Right atrium auricular region (tissue), 2 donors: Measurements from ENCODE around the gene ADGRE3. TPM values are rescaled to one million over a fixed set of nuclear protein-coding genes. Genes with fewer than 3 reads are reported as not detected.
"Not testable (repeated sequence)": the region's sequence is repeated elsewhere in the genome, so short reads cannot be mapped to it uniquely, and the experiment has no call there.

ENCODE experiments used
- DNase-seq: peaks from one replicate; pipeline ENCODE4 v3.0.0-alpha.2; 2019; ENCODE audit warnings: low spot score
- H3K27ac ChIP-seq, 2 donors: fragments of 200-600 bp; sonication (generic); 1 replicate in 1 of 2; 2 replicates in 1 of 2; pipeline ENCODE4 v1.5.1; 2016 to 2019
- H3K27me3 ChIP-seq, 2 donors: fragments of 200-600 bp; sonication (generic); one replicate each; pipeline versions ENCODE4 v1.5.1 to v1.6.0; 2017 to 2019
- H3K36me3 ChIP-seq: fragments of 200-600 bp; sonication (generic); one replicate; pipeline ENCODE4 v1.5.1; 2016
- H3K4me1 ChIP-seq, 2 donors: fragments of 200-600 bp; sonication (generic); one replicate each; pipeline versions ENCODE4 v1.5.1 to v1.6.0; 2017 to 2019
- H3K4me3 ChIP-seq, 2 donors: fragments of 200-600 bp; sonication (generic); 1 replicate in 1 of 2; 2 replicates in 1 of 2; pipeline ENCODE4 v1.5.1; 2017 to 2019; ENCODE audit warnings: mild to moderate bottlenecking in 1 of 2, moderate library complexity in 1 of 2
- H3K9me3 ChIP-seq, 2 donors: fragments of 200-600 bp; sonication (generic); one replicate each; pipeline ENCODE4 v1.5.1; 2019
- total RNA-seq, 2 donors: library from RNA; depleted of rRNA; stranded (reverse); fragments of >200 nt; gene quantifications; one replicate each; pipeline ENCODE4 v1.1.0, GENCODE V29; 2016
- TF ChIP-seq, protein P1 (sequence below), 2 donors: fragments of 200-600 bp; sonication (generic); IDR thresholded peaks; one replicate each; pipeline ENCODE4 v1.5.1; 2019; ENCODE audit warnings: antibody characterized with exemption in 2 of 2

Gene ADGRE3
- total RNA-seq, 2 donors from 2014 or later: not detected

DNA sequence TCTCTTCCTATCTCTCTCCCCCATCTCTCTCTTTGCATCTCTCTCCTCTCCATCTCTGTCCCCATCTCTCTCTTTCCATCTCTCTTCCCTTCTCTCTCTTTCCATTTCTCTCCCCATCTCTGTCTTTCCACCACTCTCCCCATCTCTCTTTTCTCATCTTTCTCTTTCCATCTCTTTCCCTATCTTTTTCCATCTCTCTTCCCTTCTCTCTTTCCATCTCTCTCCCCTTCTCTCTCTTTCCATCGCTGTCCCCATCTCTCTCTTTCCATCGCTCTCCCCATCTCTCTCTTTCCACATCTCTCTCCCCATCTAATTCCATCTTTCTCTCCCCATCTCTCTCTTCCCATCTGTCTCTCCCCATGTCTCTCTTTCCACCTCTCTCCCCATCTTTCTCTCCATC lies 24.5 kb downstream of the ADGRE3 start:
- H3K4me1 ChIP-seq: no peaks in the 10 kb centered on the region

DNA sequence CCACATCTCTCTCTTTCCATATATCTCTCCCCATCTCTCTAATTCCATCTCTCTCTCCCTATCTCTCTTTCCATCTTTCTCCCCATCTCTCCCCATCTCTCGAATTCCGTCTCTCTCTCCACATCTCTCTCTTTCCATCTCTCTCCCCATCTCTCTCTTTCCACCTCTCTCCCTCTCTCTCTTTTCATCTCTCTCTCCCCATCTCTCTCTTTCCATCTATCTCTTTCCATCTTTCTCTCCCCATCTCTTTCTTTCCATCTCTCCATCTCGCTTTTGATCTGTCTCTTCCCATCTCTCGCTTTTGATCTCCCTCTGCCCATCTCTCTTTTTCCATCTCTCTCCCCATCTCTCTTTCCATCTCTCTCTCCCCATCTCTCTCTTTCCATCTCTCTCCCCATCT lies 25.6 kb downstream of the ADGRE3 start:
- TF ChIP-seq, protein P1, sequence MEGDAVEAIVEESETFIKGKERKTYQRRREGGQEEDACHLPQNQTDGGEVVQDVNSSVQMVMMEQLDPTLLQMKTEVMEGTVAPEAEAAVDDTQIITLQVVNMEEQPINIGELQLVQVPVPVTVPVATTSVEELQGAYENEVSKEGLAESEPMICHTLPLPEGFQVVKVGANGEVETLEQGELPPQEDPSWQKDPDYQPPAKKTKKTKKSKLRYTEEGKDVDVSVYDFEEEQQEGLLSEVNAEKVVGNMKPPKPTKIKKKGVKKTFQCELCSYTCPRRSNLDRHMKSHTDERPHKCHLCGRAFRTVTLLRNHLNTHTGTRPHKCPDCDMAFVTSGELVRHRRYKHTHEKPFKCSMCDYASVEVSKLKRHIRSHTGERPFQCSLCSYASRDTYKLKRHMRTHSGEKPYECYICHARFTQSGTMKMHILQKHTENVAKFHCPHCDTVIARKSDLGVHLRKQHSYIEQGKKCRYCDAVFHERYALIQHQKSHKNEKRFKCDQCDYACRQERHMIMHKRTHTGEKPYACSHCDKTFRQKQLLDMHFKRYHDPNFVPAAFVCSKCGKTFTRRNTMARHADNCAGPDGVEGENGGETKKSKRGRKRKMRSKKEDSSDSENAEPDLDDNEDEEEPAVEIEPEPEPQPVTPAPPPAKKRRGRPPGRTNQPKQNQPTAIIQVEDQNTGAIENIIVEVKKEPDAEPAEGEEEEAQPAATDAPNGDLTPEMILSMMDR (IDR thresholded peaks at IDR 0.05): no peak
- H3K27ac ChIP-seq: no peak overlapping the region
- H3K9me3 ChIP-seq: no peaks in the 10 kb centered on the region
- H3K36me3 ChIP-seq: no peaks in the 10 kb centered on the region
- H3K4me1 ChIP-seq: no peaks in the 10 kb centered on the region
- H3K27me3 ChIP-seq: no peaks in the 10 kb centered on the region
- no peak overlapping the region for H3K4me3 ChIP-seq
- no peak for DNase-seq

More for the DNA sequence above, 24.5 kb downstream of the ADGRE3 start:
- no peak for DNase-seq
- no peaks in the 10 kb centered on the region for H3K27me3 ChIP-seq
- H3K27ac ChIP-seq: no peak overlapping the region
- H3K36me3 ChIP-seq: no peaks in the 10 kb centered on the region
- no peaks in the 10 kb centered on the region for H3K9me3 ChIP-seq
- H3K4me3 ChIP-seq: no peak overlapping the region
- TF ChIP-seq, protein P1 (IDR thresholded peaks at IDR 0.05): no peak

DNA sequence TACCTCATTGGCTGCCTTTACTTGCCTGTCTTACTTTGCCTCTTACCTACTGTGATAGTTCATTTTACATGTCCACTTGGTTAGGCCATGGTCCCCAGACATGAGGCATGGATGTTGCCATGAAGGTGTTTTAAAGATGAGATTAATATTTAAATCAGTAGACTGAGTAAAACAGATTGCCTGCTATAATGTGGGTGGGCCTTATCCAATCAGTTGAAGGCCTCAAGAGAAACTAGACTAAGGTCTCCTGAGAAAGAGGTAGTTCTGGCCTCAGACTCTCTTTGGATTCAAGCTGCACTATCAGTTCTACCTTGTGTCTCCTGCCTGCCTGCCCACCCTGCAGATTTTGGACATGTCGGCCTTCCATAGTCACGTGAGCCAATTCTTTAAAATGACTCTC lies 26.1 kb downstream of the ADGRE3 start:
- DNase-seq: no peak
- TF ChIP-seq, protein P1 (IDR thresholded peaks at IDR 0.05): no peak
- Histone ChIP-seq H3K4me1 (no peaks in the 10 kb centered on the region), H3K9me3 (no peaks in the 10 kb centered on the region), H3K36me3 (no peaks in the 10 kb centered on the region), H3K27me3 (no peaks in the 10 kb centered on the region), H3K27ac (no peak overlapping the region), H3K4me3 (no peak overlapping the region)

DNA sequence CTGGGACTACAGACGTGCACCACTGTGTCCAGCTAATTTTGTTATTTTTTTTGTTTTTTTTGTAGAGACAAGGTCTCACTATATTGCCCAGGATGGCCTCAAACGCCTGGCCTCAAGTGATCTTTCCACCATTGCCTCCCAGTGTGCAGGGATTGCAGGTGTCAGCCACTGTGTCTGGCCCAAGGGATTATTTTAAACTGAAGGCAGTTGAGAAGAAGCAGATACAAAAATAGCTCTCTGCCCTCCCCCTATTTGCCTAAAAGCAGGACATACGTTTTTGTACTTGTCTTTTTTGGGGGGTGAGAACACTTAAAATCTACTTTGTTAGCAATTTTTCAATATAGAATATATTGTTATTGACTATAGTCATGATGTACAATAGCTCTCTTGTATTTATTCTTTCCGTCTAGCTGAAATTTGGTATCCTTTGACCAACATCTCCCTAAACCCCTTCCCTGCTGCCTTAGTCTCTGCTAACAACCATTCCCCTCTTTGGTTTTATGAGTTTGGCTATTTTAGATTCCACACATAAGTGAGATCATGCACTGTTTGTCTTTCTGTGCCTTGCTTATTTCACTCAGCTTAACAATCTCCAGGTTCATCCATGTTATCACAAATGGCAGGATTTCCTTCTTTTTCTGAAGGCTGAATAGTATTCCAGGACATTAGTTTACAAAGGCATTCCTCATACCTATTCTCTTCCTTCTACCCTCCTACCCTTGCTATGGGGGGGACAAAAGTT lies 34.9 kb downstream of the ADGRE3 start:
- Histone ChIP-seq H3K9me3 (peaks cover 0 to 8% of the 10 kb centered on the region in 2 donors), H3K4me1 (no peaks in the 10 kb centered on the region), H3K36me3 (no peaks in the 10 kb centered on the region), H3K4me3 (no peak overlapping the region), H3K27me3 (no peaks in the 10 kb centered on the region), H3K27ac (no peak overlapping the region)
- DNase-seq: no peak
- TF ChIP-seq, protein P1 (IDR thresholded peaks at IDR 0.05): no peak

DNA sequence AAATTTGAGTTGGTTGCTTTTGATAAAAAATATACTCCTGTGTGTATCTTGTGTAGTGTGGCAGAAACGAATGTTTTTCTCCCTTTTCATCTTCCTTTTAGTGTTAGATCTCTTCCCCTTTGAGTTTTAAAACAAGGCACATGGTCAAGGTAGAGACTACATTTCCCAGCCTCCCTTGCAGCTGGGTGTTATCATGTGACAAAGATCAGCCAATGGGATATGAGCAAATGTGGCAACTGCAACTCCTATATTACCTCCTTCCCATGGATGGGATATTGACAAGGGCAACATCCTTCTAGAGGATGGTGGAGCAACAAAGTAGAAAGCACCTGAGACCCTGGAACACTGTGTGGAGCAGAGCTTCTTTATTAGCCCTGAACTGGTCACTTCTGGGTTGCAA lies 42.4 kb downstream of the ADGRE3 start:
- H3K9me3 ChIP-seq: peaks cover 0 to 6% of the 10 kb centered on the region in 2 donors
- H3K27me3 ChIP-seq: no peaks in the 10 kb centered on the region
- no peaks in the 10 kb centered on the region for H3K4me1 ChIP-seq
- H3K27ac ChIP-seq: no peak overlapping the region
- DNase-seq: no peak
- TF ChIP-seq, protein P1 (IDR thresholded peaks at IDR 0.05): no peak
- H3K36me3 ChIP-seq: no peaks in the 10 kb centered on the region
- H3K4me3 ChIP-seq: no peak overlapping the region

DNA sequence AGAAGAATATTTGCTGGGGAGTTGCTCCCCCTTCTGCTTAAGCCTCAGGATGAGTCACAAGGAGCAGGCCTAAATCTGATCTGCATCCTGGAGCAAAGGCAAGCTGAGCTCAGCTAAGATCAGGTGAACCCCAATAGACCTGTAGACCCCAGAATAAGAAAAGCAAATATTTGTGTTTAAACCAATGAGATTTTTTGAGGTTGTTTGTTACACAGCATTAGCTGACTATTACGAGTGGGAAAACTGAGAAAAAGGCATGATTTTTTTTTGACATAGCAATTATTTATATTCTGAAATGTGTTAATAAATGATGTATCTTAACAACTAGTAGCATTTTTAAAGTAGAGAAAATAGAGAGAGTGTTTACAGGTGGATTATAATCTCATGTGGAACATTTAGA lies 45.1 kb downstream of the ADGRE3 start:
- DNase-seq: no peak
- Histone ChIP-seq H3K27ac (no peak overlapping the region), H3K36me3 (no peaks in the 10 kb centered on the region), H3K4me3 (no peak overlapping the region), H3K9me3 (peaks cover 0 to 6% of the 10 kb centered on the region in 2 donors), H3K27me3 (no peaks in the 10 kb centered on the region), H3K4me1 (no peaks in the 10 kb centered on the region)
- TF ChIP-seq, protein P1 (IDR thresholded peaks at IDR 0.05): no peak

DNA sequence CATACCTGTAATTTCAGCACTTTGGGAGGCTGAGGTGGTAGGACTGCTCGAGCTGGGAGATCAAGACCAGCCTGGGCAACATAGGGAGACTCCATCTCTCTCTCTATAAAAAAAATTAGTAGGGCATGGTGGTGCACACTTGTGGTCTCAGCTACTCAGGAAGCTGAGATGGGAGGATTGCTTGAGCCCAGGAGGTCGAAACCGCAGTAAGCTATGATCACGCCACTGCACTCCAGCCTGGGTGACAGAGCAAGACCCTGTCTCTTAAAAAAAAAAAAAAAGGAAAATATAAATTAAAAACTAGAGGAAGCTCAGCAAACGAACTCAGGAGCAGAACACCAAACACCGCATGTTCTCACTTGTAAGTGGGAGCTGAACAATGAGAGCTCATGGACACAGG lies 50.2 kb downstream of the ADGRE3 start:
- not testable (repeated sequence) for H3K4me3 ChIP-seq, DNase-seq, H3K36me3 ChIP-seq, H3K27me3 ChIP-seq, H3K4me1 ChIP-seq, H3K27ac ChIP-seq
- peaks cover 2 to 11% of the 10 kb centered on the region in 2 donors for H3K9me3 ChIP-seq
